SK-N-DZ (cell line): Measurements from ENCODE around the gene LYPD3. TPM values are rescaled to one million over a fixed set of nuclear protein-coding genes. Genes with fewer than 3 reads are reported as not detected.
"Not testable (repeated sequence)": the region's sequence is repeated elsewhere in the genome, so short reads cannot be mapped to it uniquely, and the experiment has no call there.

Experiments
- DNase-seq: peaks from one replicate; pipeline ENCODE4 v3.0.0-alpha.2; 2015; ENCODE audit warnings: low spot score
- polyA plus RNA-seq, 2 experiments: library from polyadenylated mRNA; depleted of rRNA; stranded (reverse); fragments of >200 nt; gene quantifications; 2 replicates each; pipeline ENCODE4 v1.2.3, GENCODE V29; 2014

Gene LYPD3
- 0.12 TPM in 1 of 2 replicates, not detected in the other for polyA plus RNA-seq (2014; cell fraction: cytosol; rRNA removed)
- not detected in 2 replicates for polyA plus RNA-seq (2014; cell fraction: nucleus; rRNA removed)

GRCh38 chr19:43465468-43466120 lies at the start of gene LYPD3:
TSS of gene LYPD3 (minus strand) at chr19:43465608. CDS start at chr19:43465571, 37 bp downstream.
- no peak for DNase-seq

- DNase-seq, result not testable (repeated sequence)
Observed at GRCh38 chr19:43512399-43512798, 47.0 kb upstream of the LYPD3 start.

- DNase-seq, result no peak
Observed at GRCh38 chr19:43511324-43511723, 45.9 kb upstream of the LYPD3 start.

GRCh38 chr19:43510713-43511112 lies 45.3 kb upstream of the LYPD3 start:
- no peak for DNase-seq

GRCh38 chr19:43507880-43508279 lies 42.5 kb upstream of the LYPD3 start:
- DNase-seq, result no peak

- no peak for DNase-seq
Observed at GRCh38 chr19:43506629-43507028, 41.2 kb upstream of the LYPD3 start.

- no peak for DNase-seq
Observed at GRCh38 chr19:43505941-43506340, 40.5 kb upstream of the LYPD3 start.

- DNase-seq, result no peak
Observed at GRCh38 chr19:43505186-43505456, 39.7 kb upstream of the LYPD3 start.

GRCh38 chr19:43504426-43505185 lies 39.2 kb upstream of the LYPD3 start, which contains the start of gene PHLDB3:
TSS of gene PHLDB3 (minus strand) at chr19:43504746. CDS start at chr19:43504118, 628 bp downstream.
- peak; percentile 28 for DNase-seq

- DNase-seq, result peak; percentile 93
Observed at GRCh38 chr19:43503501-43504425, 38.4 kb upstream of the LYPD3 start.

- no peak for DNase-seq
Observed at GRCh38 chr19:43502419-43502976, 37.1 kb upstream of the LYPD3 start.

GRCh38 chr19:43501661-43502418 lies 36.4 kb upstream of the LYPD3 start:
- peak; percentile 51 for DNase-seq

- DNase-seq, result no peak
Observed at GRCh38 chr19:43499042-43499441, 33.6 kb upstream of the LYPD3 start.

GRCh38 chr19:43498233-43498842 lies 32.9 kb upstream of the LYPD3 start:
- no peak for DNase-seq

GRCh38 chr19:43496960-43497359 lies 31.6 kb upstream of the LYPD3 start:
- no peak for DNase-seq

GRCh38 chr19:43495082-43495481 lies 29.7 kb upstream of the LYPD3 start:
- DNase-seq, result no peak

- no peak for DNase-seq
Observed at GRCh38 chr19:43490759-43491158, 25.4 kb upstream of the LYPD3 start.

- no peak for DNase-seq
Observed at GRCh38 chr19:43489979-43490599, 24.7 kb upstream of the LYPD3 start.

GRCh38 chr19:43489310-43489709 lies 23.9 kb upstream of the LYPD3 start:
- no peak for DNase-seq

GRCh38 chr19:43488179-43488578 lies 22.8 kb upstream of the LYPD3 start:
- DNase-seq, result no peak
